HG03432 (cell line): ENCODE data around the gene PPP6R3.

Experiments
- ATAC-seq: cut with Tn5 transposase; IDR thresholded peaks from one replicate; pipeline ENCODE4 v1.9.1; 2021; ENCODE audit warnings: mild to moderate bottlenecking, moderate library complexity; ENCODE audit not compliant: unreplicated experiment

PPP6R3 gene

GRCh38 chr11:68663482-68664010 lies 203.0 kb downstream of the PPP6R3 start:
- no peak for ATAC-seq

GRCh38 chr11:68664141-68664540 lies 203.6 kb downstream of the PPP6R3 start:
- no peak for ATAC-seq

- no peak for ATAC-seq
Measured at GRCh38 chr11:68664906-68665305, 204.4 kb downstream of the PPP6R3 start.
